Lung (tissue), 12 donors: ENCODE measurements around the gene ELMOD3. TPM values are rescaled to one million over a fixed set of nuclear protein-coding genes. Genes with fewer than 3 reads are reported as not detected.
"Not testable (repeated sequence)": the region's sequence is repeated elsewhere in the genome, so short reads cannot be mapped to it uniquely, and the experiment has no call there.

ENCODE experiments used
- ATAC-seq: fragments of 200-7000 bp; cut with Tn5 transposase; one replicate; pipeline ENCODE4 v1.9.1; 2020; ENCODE audit warnings: moderate number of reproducible peaks; ENCODE audit not compliant: insufficient read depth, low FRiP score
- DNase-seq, 3 donors: peaks; one replicate each; pipeline ENCODE4 v3.0.0-alpha.2; 2013 to 2017
- H3K27ac ChIP-seq, 2 donors: one replicate each; pipeline ENCODE4 v1.5.1; 2013; ENCODE audit warnings: mild to moderate bottlenecking in 2 of 2, moderate library complexity in 2 of 2, control low read depth in 1 of 2, inconsistent platforms in 1 of 2, low read depth in 1 of 2, low read length in 1 of 2
- H3K27me3 ChIP-seq, 3 donors: one replicate each; pipeline ENCODE4 v1.5.1; 2013; ENCODE audit warnings: low read length in 2 of 3; ENCODE audit not compliant: control insufficient read depth in 3 of 3, insufficient read depth in 3 of 3
- H3K36me3 ChIP-seq, 4 donors: one replicate each; pipeline ENCODE4 v1.5.1; 2013; ENCODE audit warnings: low read length in 4 of 4, mild to moderate bottlenecking in 1 of 4, moderate library complexity in 1 of 4; ENCODE audit not compliant: control insufficient read depth in 4 of 4, insufficient read depth in 4 of 4
- H3K4me1 ChIP-seq, 5 donors: one replicate each; pipeline ENCODE4 v1.5.1; 2013; ENCODE audit warnings: low read length in 5 of 5, mild to moderate bottlenecking in 2 of 5, moderate library complexity in 1 of 5; ENCODE audit not compliant: control insufficient read depth in 5 of 5, insufficient read depth in 5 of 5
- H3K4me3 ChIP-seq: one replicate; pipeline ENCODE4 v1.5.1; 2013; ENCODE audit warnings: mild to moderate bottlenecking, control low read depth, moderate library complexity
- H3K9ac ChIP-seq, 2 donors: one replicate each; pipeline ENCODE4 v1.5.1; 2013; ENCODE audit warnings: low read length in 2 of 2, control low read depth in 1 of 2; ENCODE audit not compliant: insufficient read depth in 1 of 2
- H3K9me3 ChIP-seq, 4 donors: one replicate each; pipeline ENCODE4 v1.5.1; 2013; ENCODE audit warnings: low read length in 3 of 4, mild to moderate bottlenecking in 1 of 4, moderate library complexity in 1 of 4; ENCODE audit not compliant: control insufficient read depth in 4 of 4, insufficient read depth in 3 of 4
- CTCF ChIP-seq: IDR thresholded peaks from 2 replicates; pipeline ENCODE4 v1.5.1; 2012; ENCODE audit warnings: mild to moderate bottlenecking; ENCODE audit errors: control extremely low read depth, extremely low read depth
- WGBS, 2 donors: extraction: QIAGEN DNeasy Blood & Tissue Kit; methylation state at CpG; one replicate each; pipeline ENCODE4 v1.1.7; 2013; 5-methylcytosine and 5-hydroxymethylcytosine counted together
- polyA plus RNA-seq, 2 donors: library from polyadenylated mRNA; stranded (reverse); fragments of 200-250 nt; gene quantifications; one replicate each; pipeline ENCODE4 v1.2.1, GENCODE V29; 2013
- total RNA-seq, 2 donors: library from RNA; depleted of rRNA in 1 of 2; stranded (reverse); fragments of >200 nt in 1 of 2; gene quantifications; one replicate each; pipeline ENCODE4 v1.2.1, GENCODE V29; 2014 to 2021
- donor health status: control.
- donor health status: control.
- donor health status: Bipolar disorder and iron deficiency.
- donor health status: healthy.
- donor health status: DM: yes; HTN: yes; CAD: no.

The ELMOD3 gene
- total and polyA plus RNA-seq, 4 donors: 11.9 to 26.5 (median 14.7) TPM

DNA sequence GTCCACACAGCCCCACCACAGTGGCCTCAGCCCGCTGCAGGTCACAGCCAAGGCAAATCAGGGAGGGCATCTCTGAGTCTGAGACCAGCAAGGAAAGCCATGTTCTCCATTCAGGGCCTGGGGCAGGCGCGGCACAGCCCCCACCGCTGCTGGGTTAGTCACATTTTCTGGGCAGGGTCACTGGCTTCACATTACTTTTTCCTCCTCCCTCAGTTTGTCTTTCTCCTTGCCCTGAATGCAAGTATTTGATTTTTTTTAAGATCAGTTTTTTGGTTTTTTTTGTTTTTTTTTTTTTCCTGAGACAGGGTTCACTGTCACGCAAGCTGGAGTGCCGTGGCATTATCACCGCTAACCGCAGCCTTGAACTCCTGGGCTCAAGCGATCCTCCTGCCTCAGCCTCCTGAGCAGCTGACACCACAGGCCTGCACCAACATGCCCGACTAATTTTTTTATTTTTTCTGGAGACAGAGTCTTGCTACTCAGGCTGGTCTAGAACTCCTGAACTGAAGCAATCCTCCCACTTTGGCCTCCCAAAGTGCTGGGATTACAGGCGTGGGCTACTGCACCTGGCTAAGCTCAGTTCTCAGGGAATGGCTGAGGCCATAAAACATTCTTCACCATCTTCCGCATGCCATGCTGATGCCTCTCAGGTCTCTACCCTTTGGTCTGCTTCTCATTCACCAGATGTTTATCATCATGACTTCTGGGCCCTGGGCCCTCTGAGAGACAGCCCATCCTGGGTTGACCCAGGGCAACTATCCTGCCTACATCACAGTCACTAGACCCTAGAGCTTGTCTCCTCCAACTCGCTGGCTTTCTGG lies 56.2 kb downstream of the ELMOD3 start:
- H3K9me3 ChIP-seq: no peaks in the 10 kb centered on the region
- DNase-seq (no peak), ATAC-seq (no peak)
- peaks cover 0 to 12% (median 0%) of the 10 kb centered on the region in 5 donors for H3K4me1 ChIP-seq
- no peak for TF ChIP-seq CTCF
- no peaks in the 10 kb centered on the region for H3K36me3 ChIP-seq
- H3K27ac ChIP-seq: peak overlapping the region in 1 of 2 donors; percentile 55
- H3K4me3 ChIP-seq: no peak overlapping the region
- no peak overlapping the region for H3K9ac ChIP-seq
- 85 to 88% methylated on average over 13 of the region's 13 CpGs for WGBS, 2 donors
- H3K27me3 ChIP-seq: no peaks in the 10 kb centered on the region

DNA sequence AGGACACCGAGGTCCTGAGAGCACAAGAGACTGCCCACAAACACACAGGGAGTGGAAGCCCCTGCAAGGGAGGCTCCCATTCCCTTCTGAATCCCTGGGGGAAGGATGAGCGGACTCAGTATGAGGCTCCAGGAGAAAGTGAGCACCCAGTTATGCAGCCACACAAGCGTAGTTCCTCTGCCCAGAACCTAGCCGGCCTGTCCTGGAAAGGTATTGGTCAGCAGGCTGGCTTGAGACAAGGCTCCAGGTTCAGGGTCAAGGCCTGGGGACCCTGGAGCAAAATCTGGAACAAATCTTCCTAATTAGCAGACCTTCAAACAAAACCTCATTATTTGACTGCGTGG lies 56.8 kb downstream of the ELMOD3 start:
- H3K4me1 ChIP-seq: peaks cover 0 to 12% (median 0%) of the 10 kb centered on the region in 5 donors
- H3K27me3 ChIP-seq: no peaks in the 10 kb centered on the region
- no peak for ATAC-seq
- DNase-seq: no peak
- no peaks in the 10 kb centered on the region for H3K36me3 ChIP-seq
- peak overlapping the region in 1 of 2 donors; percentile 4 for H3K27ac ChIP-seq
- H3K9me3 ChIP-seq: no peaks in the 10 kb centered on the region
- H3K9ac ChIP-seq: no peak overlapping the region
- no peak for TF ChIP-seq CTCF
- no peak overlapping the region for H3K4me3 ChIP-seq
- 95 to 97% methylated on average over 5 of the region's 5 CpGs for WGBS, 2 donors

- peak; percentile 56 to 70 (median 57) for DNase-seq
- no peaks in the 10 kb centered on the region for H3K27me3 ChIP-seq
- H3K9me3 ChIP-seq: no peaks in the 10 kb centered on the region
- peaks cover 0 to 16% (median under 1%) of the 10 kb centered on the region in 5 donors for H3K4me1 ChIP-seq
- peak overlapping the region; percentile 24 for H3K4me3 ChIP-seq
- peak overlapping the region in 1 of 2 donors; percentile 55 for H3K27ac ChIP-seq
- WGBS, 2 donors: 2 to 9% methylated on average over 43 to 44 of the region's 44 CpGs
- peak overlapping the region in 1 of 2 donors; percentile 67 for H3K9ac ChIP-seq
- H3K36me3 ChIP-seq: no peaks in the 10 kb centered on the region
- no peak for TF ChIP-seq CTCF
- ATAC-seq: peak; percentile 35
Measured at GRCh38 chr2:85413592-85414420, 59.2 kb downstream of the ELMOD3 start.

DNA sequence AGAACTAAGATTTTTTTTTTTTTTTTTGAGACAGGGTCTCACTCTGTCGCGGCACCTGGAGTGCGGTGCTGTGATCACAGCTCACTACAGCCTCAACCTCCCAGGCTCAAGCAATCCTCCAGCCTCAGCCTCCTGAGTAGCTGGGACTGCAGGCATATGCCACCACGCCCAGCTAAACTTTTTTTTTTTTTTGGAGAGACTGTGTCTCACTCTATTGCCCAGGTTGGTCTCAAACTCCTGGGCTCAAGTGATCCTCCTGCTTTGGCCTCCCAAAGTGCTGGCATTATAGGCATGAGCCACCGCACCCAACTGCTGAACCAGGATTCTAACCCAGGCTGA lies 59.8 kb downstream of the ELMOD3 start:
- not testable (repeated sequence) for H3K9ac ChIP-seq, ATAC-seq, H3K36me3 ChIP-seq, H3K27ac ChIP-seq, DNase-seq, H3K27me3 ChIP-seq, H3K4me3 ChIP-seq, H3K9me3 ChIP-seq
- peaks cover 0 to 21% (median 4%) of the 10 kb centered on the region in 5 donors for H3K4me1 ChIP-seq
- 87 to 89% methylated on average over 4 to 5 of the region's 5 CpGs for WGBS, 2 donors
